GM15510 (cell line): ENCODE data around the gene CRELD2.
A peak's percentile ranks its signal among the peaks of the same experiment; 100 is the strongest.

Source experiments
- POLR2A ChIP-seq: IDR thresholded peaks from 3 replicates; pipeline ENCODE4 v1.6.1; 2011; ENCODE audit warnings: borderline replicate concordance; ENCODE audit not compliant: insufficient read length; ENCODE audit errors: extremely low read depth

The CRELD2 gene

DNA sequence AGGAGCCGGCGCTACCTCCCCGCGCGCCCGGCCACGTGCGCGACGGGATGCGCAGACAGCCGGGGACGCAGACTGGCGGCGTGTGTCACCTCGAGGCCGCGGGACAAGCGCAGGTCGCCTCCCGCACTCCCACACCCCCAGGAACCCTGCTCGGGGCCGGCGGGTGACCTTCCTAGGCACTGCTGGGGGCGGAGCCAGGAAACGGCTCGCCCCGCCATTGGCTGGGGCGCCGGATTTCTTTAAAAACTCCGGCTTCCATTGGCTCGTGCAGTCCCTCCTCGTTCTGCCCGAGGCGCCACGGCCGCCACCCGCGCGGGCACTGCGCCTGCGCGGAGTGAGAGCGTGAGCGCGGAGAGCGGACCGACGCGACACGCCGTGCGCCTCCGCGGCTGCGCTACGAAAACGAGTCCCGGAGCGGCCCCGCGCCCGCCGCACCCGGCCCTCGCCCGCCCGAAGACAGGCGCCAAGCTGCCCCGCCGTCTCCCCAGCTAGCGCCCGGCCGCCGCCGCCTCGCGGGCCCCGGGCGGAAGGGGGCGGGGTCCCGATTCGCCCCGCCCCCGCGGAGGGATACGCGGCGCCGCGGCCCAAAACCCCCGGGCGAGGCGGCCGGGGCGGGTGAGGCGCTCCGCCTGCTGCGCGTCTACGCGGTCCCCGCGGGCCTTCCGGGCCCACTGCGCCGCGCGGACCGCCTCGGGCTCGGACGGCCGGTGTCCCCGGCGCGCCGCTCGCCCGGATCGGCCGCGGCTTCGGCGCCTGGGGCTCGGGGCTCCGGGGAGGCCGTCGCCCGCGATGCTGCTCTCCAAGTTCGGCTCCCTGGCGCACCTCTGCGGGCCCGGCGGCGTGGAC is 41.9 kb downstream of the CRELD2 start, which contains the start of gene PIM3:
PIM3 (plus strand) TSS at position 614 of the 846 bp plus-strand sequence; CDS start at position 790, 176 bp downstream.
- peak; percentile 95 for TF ChIP-seq POLR2A

DNA sequence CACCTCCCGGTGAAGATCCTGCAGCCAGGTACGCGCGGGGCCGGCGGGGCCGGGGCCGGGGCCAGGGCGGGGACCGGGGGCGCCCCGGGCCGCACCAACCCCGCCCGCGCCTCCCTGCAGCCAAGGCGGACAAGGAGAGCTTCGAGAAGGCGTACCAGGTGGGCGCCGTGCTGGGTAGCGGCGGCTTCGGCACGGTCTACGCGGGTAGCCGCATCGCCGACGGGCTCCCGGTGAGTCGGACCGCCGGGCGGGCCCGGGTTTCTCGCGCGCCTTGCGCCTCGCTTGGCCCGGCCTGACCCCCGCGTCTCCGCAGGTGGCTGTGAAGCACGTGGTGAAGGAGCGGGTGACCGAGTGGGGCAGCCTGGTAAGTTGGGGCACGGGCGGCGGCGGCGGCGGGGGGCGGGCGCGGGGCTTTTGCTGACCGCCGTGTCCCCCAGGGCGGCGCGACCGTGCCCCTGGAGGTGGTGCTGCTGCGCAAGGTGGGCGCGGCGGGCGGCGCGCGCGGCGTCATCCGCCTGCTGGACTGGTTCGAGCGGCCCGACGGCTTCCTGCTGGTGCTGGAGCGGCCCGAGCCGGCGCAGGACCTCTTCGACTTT is 42.7 kb downstream of the CRELD2 start:
- no peak for TF ChIP-seq POLR2A

DNA sequence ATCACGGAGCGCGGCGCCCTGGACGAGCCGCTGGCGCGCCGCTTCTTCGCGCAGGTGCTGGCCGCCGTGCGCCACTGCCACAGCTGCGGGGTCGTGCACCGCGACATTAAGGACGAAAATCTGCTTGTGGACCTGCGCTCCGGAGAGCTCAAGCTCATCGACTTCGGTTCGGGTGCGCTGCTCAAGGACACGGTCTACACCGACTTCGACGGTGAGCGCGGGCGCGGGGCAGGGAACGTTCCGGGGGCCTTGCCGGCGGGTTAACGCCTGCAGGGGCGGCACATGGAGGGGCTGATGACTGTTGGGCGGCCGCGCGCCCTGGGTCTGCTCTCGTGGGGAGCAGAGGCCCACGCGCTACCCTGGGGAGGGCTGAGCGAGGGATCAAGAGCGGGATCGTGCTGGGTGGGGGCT is 43.2 kb downstream of the CRELD2 start:
- TF ChIP-seq POLR2A, result no peak

DNA sequence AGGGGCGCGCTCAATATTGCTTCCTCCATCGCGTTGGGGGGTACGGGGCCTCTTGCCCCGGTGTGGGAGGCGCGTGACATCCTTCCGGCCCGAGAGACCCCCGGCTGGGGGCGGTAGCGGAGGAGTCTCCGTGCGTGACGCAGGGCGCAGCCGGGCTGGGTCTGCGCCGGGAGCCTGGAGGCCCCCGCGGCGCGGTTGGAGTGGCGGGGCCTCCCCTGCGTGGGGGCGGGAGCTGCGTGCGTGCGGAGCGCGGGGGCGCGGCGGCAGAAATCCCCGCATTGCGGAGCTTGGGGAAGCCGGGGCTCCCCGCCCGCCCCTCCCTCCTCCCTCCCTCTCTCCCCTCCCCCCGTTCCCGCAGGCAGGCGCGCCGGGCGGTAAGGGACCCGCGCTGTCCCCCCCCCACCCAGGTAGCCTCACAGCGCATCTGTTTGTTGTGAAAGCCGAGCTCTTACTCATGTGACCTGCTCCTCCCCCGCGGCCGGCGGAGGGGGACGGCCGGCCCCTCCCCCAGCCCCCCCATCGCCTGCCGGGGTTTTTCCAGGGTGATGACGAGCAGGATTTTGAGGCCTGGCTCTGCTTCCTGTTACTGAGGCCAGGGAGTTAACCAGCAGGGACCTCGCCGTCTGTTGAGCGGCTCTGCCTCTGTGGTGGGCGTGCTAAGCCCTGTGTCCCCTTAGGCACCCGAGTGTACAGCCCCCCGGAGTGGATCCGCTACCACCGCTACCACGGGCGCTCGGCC is 43.7 kb downstream of the CRELD2 start:
- peak; percentile 35 for TF ChIP-seq POLR2A

DNA sequence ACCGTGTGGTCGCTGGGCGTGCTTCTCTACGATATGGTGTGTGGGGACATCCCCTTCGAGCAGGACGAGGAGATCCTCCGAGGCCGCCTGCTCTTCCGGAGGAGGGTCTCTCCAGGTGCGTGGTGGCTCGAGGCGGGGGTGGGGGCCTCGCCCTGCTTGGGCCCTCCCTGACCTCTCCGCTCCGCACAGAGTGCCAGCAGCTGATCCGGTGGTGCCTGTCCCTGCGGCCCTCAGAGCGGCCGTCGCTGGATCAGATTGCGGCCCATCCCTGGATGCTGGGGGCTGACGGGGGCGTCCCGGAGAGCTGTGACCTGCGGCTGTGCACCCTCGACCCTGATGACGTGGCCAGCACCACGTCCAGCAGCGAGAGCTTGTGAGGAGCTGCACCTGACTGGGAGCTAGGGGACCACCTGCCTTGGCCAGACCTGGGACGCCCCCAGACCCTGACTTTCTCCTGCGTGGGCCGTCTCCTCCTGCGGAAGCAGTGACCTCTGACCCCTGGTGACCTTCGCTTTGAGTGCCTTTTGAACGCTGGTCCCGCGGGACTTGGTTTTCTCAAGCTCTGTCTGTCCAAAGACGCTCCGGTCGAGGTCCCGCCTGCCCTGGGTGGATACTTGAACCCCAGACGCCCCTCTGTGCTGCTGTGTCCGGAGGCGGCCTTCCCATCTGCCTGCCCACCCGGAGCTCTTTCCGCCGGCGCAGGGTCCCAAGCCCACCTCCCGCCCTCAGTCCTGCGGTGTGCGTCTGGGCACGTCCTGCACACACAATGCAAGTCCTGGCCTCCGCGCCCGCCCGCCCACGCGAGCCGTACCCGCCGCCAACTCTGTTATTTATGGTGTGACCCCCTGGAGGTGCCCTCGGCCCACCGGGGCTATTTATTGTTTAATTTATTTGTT is 44.6 kb downstream of the CRELD2 start:
- TF ChIP-seq POLR2A, result peak; percentile 12

DNA sequence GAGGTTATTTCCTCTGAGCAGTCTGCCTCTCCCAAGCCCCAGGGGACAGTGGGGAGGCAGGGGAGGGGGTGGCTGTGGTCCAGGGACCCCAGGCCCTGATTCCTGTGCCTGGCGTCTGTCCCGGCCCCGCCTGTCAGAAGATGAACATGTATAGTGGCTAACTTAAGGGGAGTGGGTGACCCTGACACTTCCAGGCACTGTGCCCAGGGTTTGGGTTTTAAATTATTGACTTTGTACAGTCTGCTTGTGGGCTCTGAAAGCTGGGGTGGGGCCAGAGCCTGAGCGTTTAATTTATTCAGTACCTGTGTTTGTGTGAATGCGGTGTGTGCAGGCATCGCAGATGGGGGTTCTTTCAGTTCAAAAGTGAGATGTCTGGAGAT is 45.2 kb downstream of the CRELD2 start:
- peak; percentile 4 for TF ChIP-seq POLR2A

DNA sequence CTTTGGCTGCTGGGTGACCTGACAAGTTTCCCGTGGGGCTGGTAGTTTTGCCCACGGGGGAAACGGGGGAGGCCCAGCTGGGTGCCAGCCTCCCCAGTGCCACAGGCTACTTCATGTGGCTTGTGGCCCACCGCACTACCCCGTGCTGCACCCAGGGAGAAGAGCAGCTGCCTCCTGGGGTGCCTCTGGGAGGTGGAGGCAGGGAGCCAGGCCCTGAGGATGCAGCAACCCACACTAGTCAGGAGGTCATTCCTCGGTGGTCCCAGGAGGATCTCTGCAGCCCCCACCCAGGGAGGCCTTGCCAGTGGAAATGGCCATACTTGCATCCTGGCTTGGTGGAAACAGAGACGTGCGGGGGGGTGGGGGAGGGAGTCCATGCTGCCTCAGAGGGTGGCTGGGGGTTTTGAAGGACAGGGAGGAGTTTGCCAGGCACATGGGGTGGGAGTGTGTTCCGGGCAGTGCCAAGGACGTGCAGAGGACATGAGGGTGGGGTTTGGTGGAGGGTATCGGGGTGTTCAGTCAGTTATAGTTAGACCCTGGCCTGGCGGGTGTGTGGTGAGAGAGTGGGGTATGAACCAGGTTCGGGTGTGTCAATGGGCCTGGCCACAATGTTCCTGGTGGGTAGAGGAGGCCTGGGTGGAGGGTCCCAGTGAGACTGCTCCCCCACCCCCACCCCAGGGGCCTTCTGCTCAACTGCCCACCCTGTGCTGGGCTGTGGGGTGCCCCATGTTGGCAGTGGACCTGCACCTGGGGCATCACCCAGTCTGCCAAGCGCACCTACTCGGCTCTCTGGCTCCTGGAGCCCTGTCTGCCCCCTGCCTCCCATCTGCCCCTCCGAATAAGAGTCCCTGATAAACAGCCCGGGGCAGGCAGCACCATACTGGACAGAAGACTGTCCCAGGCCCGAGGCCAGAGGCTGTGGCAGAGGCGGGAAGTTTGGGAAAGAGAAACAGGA is 46.0 kb downstream of the CRELD2 start:
- TF ChIP-seq POLR2A, result no peak

DNA sequence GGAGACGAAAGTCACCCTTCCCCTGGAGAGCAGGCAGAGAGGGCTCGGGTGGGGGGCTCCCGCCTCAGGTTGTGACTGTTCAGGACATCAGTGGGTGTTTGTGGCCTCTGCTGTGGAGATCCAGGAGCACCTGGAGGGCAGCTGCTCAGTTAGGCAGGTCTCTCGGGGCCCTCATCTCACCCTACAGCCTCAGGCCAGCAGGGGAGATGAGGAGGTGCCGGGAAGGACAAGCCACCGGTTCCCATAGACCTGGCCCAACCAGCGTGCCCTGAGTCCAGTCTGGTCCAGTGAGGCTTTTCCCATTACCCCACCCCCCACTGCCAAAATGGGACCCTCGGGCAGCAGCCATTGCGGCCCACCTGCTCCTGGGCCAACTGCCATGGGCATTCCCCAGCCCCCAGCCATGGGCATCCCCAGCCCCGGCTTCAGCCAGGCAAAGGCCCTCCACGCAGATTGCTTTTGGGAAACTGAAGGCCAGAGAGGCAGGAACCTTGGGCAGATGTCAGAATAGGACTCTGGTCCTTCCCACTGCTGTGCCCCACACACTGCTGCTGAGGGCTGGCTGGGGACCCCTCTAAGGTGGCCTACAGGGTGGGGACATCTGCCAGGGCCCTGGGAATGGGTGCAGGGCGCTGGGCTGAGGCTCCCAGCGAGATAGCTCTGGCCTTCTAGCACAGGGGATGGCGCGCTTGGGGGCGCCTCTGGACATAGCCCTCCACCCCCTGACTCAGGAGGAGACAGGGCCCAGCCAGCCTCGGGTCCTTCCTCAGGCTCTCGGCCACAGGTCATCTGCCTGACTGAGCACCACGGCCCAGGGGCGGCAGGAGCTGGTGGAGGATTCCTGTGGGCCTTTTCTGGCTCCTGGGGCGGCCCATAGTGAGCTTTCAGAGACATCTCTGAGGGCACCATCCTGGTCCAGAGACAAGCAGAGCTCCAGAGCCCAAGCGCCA is 46.9 kb downstream of the CRELD2 start:
- TF ChIP-seq POLR2A, result no peak

DNA sequence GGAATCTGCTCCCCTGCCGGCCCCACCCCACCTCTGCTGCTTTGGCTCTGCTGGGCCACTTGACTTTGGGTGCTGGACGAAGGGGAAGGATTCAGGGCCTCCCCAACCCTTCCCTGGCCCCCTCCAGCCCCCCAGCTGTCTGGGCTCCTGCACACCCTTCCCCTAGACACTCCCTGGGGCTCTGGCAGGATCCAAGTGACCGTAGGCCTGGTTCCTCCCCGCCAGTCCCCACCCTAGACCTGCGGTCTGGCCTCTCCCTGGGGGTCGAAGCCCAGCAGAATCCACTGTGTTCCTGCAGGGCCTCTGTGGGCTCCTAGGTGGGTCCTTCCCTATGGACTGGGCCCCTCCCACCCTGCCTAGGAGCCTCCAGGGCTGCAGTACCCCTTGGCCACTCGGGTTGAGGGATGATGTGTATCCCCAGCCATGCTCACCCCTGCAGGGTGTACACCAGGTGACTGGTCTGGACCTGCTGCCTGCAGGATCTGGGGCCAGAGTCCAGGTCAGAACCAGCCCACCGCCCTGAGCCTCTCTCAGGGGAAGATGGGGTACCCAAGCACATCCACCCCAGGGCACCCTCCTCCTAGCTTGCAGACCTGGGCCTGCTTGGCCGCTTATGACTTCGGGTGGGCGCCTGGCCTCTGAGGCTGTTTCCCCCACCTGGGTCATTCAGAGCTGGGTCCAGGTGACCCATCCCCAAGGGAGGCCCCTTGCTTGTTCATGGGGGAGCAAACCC is 47.8 kb downstream of the CRELD2 start:
- no peak for TF ChIP-seq POLR2A

DNA sequence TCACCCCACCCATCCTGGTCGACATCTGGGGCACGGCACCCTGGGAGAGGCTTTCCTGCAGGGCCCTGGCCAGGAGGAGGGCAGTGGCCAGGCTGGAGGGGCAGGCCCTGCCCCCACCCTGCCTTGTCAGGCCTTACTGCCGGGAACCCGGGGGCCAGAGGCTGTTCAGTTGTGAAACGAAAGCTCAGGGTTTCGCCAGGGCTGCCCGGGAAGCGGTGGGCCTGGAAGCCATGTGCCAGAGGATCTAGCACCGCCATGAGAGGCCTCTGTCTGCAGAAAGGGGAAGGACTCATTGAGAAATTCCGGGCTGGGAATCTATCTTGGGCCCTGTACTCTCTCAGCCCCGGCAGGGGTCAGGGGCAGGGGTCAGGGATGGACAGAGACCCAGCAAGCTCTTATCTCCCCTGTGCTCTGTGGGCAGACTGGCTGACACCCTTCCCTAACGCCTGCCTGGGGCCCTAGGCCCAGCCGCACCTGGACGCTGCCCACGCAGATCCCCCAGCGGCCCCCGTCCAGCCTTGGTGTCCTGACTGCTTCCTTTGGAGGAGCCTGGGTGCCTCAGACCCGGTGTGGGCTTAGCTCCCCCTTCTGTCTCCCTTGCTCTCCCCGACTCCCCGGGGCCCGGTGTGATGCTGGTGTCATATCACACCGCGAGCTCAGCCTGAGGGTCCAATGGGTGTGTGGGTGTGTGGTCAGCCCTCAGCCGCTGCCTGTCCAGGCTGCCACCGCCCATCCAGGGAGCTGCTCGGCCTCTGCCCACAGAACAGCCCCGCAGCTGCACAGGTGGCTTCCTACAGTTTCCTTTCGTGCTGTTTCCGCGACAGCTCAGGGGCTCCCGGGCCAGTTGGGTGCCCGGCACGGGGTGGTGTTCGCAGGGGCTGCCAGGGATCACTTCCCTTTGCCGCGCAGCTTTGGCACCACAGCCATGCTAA is 48.6 kb downstream of the CRELD2 start:
- TF ChIP-seq POLR2A, result no peak

DNA sequence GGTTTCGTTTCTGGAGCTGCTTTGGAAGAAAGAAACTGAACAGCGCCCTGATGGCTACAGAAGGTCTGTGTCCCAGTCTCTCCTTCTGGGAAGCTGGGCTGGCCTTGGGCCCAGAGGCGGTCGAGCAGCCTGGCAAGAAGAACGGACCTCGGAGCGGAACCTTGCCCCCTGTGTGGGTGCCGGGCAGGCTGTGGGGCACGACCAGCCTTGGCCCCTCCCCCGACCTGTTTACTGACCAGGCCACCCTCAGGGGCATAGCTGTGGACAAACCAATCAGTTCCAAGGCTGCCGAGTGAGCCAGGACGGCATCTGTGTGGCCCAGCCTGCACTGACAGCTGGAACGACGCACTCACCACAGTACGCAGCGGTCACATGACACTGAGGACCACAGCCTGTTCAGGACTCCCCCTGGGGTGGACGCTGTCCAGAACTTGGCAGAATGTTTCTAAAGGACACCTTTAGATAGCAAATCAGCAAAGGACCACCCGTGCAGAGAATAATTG is 49.3 kb downstream of the CRELD2 start:
- TF ChIP-seq POLR2A, result no peak

DNA sequence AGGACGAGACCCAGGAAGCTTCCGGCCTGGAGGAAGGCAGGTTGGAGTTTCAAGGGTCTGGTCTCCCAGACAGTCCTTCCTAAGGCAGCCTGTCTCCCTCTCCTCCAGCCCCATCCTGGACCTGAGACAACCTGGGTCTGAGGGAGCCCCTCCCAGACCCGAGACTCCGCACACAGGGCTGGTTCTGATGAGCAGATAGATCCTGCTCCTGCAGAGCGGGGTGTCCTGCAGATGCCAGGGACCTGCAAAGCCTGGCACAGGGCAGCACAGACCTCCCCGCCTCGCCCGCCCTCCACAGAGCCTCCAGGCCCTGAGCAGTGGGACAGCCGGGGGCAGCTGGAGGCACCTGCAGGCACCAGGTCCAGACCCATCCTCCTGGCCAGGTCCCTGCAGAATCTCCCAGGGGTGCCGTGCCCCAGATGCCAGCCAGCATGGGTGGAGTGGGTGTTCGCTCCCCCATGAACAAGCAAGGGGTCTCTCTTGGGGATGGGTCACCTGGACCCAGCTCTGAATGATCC is 49.9 kb downstream of the CRELD2 start:
- TF ChIP-seq POLR2A, result no peak
